ENCODE measurements around the gene EPB41L2.
A peak's percentile ranks its signal among the peaks of the same experiment; 100 is the strongest.
"Not testable (repeated sequence)": the region's sequence is repeated elsewhere in the genome, so short reads cannot be mapped to it uniquely, and the experiment has no call there.

Gene EPB41L2

GRCh38 chr6:131036143-131036542 lies 26.9 kb downstream of the EPB41L2 start:
- DNase-seq (ENCODE audit: low read depth) = no peak

DNA sequence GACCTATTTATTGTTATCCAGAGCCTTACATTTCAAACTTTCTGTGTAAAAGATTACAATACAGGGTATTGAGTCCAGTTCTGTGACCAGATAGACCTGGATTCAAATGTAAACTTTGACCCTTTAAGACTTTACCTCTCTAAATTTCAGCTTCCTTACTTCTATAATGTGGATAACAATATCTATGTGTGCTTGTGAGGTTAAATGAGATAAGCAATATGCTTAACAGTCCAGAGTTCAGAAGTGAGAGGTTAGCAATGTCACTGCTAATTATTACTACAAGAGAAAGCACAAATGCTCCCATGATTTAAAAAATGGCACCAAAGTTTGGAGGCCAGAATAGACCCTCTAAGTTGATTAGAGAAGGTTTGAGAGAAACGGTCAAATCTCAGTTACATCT lies 27.5 kb downstream of the EPB41L2 start:
- DNase-seq (ENCODE audit: low read depth) = no peak

DNA sequence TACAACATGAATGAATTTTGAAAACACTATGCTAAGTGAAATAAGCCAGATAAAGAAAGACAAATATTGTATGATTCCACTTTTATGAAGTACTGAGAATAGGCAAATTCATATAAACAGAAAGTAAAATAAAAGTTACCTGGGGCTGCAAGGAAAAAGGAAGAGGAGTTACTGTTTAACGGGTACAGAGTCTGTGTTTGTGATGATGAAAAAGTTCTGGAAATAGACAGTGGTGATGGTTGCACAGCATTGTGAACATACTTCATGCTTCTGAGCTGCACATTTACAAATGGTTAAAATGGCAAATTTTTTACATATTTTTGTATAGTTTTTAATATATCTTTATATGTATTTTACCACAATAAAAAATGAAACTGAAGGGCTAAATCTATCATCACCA lies 29.4 kb downstream of the EPB41L2 start:
- DNase-seq (ENCODE audit: low read depth) = no peak

DNA sequence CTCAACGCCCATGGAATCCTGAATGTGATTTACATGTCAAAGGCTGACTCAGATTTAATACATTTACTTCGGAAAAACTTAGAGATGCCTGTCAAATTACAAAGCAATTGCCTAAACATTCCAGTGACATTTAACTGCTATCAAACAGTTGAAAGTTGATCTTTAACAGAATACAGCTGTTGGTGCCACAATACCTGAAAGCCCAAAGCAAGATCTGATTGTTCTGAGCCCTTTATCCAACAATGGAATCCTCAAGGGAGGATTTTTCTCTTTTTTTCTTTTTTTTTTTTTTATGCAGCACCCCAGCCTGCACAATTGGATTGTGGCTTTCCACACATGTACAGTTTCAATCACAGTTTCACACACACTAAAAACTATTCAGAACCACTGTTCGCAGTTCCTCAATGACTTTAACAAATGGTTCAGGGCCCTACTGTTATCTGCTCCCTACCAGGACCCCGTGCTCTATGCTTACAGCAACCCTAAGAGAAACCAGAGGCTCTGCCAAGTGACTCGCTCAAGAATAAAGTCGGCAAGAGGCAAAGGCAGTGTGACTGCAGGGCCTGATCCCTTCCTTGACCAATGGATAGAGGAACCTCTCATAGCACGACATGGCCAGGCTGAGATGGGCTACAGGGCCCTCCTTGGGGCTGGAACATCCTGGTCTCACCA lies 33.3 kb downstream of the EPB41L2 start:
- peak; percentile 64 for DNase-seq (ENCODE audit: low read depth)

GRCh38 chr6:131027326-131027725 lies 35.7 kb downstream of the EPB41L2 start:
- DNase-seq (ENCODE audit: low read depth) = no peak

GRCh38 chr6:131026243-131026642 lies 36.8 kb downstream of the EPB41L2 start:
- DNase-seq (ENCODE audit: low read depth) = no peak

DNA sequence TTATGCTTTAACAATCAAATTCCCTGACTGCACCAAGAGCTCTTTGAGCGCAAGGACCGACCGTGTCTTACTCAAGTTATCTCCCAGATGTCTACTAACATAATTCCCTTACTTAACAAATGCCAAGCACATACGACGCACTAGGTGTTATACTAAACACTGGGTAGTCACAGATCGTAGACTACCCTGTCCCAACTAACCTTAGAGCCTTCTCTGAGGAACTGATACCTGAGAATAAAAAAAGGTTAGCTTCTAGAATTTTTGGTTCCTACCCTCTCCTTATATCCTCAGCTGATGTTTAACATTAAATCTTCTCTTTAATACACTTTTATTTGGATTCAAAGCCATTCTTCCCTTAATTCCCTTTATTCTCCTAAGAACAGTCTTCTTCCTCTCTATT lies 38.5 kb downstream of the EPB41L2 start:
- DNase-seq (ENCODE audit: low read depth) = no peak

DNA sequence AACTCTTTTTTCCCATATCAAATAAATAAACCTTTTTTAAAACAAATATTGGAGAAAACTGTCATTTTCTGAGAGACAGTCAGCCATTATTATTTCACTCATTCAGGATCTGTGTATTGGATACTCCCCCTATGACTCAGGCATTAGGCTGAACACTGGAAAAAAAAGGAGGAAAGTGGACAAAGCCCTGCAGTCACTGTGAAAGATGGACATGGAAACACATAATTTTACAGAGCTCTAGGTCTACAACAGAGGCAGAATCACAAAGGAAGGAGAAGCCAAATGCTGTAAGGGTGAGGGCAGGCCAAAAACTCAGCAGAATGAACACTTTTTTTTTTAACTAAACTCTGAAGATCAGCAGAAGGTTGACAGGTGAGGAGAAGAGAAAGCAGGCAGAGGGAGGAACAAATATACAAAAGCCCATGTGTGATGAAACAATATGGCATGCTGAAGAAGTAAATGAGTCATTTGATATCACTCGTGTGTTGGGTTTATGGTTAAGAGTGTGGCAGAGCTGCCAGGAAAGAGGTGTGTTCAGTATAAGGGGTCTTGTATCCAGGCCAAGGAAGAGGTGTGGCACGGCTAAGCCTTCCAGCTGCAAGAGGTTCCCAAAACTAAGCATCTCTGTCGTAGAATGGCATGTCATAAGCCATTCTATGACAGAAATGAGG lies 39.1 kb downstream of the EPB41L2 start:
- DNase-seq (ENCODE audit: low read depth) = peak; percentile 83

DNA sequence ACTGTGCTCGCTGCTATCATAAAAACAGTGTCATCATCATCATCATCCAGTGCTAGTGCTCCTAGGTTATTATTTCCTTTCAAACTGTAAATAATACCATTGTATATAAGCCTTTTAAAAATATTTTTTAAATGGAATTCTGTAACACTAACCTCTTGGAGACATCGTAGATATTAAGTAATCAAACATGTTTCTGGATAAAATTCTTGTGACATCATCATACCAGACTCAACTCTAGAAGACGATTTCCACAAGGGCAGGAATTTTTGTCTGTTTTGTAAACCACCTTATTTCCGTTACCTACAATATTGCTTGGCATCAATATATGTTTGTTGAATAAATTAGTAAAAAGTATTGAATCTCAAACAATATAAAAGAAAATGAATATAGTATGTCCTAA lies 40.4 kb downstream of the EPB41L2 start:
- DNase-seq (ENCODE audit: low read depth) = no peak

DNA sequence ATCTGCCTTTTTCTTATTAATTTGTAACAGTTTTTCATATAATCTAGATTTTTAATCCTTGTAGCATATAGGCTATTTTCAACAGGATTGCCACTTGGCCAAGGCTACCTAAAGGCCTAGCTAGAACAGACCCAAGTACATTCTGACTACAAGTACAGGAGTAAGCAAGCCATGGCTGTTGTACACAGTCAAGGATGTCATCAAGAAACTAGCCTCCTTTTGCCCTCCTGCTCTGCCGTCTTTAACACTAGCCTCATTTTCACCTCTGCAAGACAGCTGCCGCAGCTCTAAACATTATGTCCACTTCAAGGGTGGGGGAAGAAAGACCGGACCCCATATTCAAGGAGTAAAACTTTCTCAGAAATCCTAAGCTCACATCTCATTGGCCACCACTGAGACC lies 45.1 kb downstream of the EPB41L2 start:
- no peak for DNase-seq (ENCODE audit: low read depth)

GRCh38 chr6:131015630-131016263 lies 47.3 kb downstream of the EPB41L2 start:
- DNase-seq (ENCODE audit: low read depth) = peak; percentile 42

DNA sequence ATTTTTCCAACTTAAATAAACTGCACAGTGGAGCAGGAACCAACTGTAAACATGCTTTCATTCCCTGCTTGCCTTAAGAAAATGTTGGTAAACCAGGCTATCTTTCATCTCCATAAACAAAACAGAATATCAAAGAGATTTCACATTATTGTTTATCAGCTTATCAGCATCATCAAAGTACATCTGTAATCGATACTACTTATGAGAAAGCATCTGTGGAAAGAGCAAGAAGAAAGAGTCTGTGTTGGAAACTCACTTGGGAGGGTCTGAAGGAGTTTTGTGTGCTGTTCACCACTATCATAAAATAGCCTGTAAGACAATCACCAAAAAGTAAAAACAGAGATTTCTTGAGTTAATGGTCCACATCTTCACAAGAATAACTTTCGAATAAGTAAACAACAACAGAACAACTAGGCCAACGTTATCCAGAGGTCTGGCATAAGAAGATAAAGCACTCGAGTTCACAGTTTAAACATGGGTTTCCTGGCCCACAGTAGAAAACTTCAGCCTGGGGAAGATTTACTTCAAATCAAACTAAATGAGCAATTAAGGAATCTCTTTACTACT lies 47.9 kb downstream of the EPB41L2 start:
- DNase-seq (ENCODE audit: low read depth) = no peak

- no peak for DNase-seq (ENCODE audit: low read depth)
Measured at GRCh38 chr6:131014080-131014776, 48.8 kb downstream of the EPB41L2 start.

GRCh38 chr6:131013495-131013894 lies 49.5 kb downstream of the EPB41L2 start:
- DNase-seq (ENCODE audit: low read depth) = peak; percentile 73

DNA sequence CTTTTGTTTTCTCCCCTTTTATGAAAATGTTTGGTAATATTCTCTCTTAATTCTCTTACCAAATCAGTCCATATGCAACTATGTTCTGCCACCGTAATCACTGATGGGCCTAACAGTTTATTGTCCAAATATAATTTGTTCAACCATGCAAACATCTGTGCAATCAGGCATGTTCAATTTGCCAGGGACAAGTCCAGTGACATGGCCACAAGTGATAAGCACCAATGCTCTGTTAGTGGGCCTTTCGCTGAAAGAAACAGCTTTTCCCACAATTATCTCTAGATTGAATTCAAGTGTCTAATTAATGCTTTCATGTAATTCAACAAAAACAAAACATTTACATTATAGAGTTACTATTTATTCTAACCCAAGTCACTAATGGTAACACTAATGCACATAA lies 53.3 kb downstream of the EPB41L2 start:
- no peak for DNase-seq (ENCODE audit: low read depth)

DNA sequence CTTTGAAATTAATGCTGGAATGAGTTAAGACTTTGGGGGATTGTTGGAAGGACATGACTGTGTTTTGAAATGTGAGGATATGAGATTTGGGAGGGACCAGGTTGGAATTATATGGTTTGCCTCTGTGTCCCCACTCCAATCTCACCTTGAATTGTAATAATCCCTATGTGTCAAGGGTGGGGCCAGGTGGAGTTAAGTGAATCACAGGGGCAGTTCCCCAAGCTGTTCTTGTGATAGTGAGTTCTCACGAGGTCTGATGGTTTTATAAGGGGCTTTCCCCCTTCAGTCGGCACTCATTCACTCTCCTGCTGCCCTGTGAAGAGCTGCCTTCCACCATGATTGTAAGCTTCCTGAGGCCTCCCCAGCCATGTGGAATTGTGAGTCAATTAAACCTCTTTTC lies 54.1 kb downstream of the EPB41L2 start:
- not testable (repeated sequence) for DNase-seq (ENCODE audit: low read depth)

- not testable (repeated sequence) for DNase-seq (ENCODE audit: low read depth)
Measured at GRCh38 chr6:131007964-131008363, 55.1 kb downstream of the EPB41L2 start.

DNA sequence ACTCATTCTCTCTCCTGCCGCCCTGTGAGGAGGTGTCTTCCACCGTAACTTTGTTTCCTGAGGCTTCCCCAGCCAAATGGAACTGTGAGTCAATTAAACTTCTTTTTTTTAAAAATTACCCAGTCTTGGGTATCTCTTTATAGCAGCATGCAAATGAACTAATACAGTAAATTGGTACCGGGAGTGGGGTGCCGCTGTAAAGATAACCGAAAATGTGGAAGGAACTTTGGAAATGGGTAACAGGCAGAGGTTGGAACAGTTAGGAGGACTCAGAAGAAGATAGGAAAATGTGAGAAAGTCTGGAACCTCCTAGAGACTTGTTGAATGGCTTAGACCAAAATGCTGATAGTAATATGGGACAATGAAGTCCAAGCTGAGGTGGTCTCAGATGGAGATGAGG lies 55.8 kb downstream of the EPB41L2 start:
- no peak for DNase-seq (ENCODE audit: low read depth)

GRCh38 chr6:131005439-131006016 lies 57.5 kb downstream of the EPB41L2 start:
- no peak for DNase-seq (ENCODE audit: low read depth)

- no peak for DNase-seq (ENCODE audit: low read depth)
Measured at GRCh38 chr6:131004936-131005335, 58.1 kb downstream of the EPB41L2 start.

GRCh38 chr6:131004387-131004755 lies 58.7 kb downstream of the EPB41L2 start:
- no peak for DNase-seq (ENCODE audit: low read depth)

All from ELR (cell line).